HG03139 (cell line): ENCODE measurements around the gene POLR3E.

Experiments
- ATAC-seq: cut with Tn5 transposase; IDR thresholded peaks from one replicate; pipeline ENCODE4 v1.9.1; 2021; ENCODE audit not compliant: unreplicated experiment

The POLR3E gene

GRCh38 chr16:22297114-22297870 is at the start of gene POLR3E:
Gene POLR3E, plus strand, starts transcription at chr16:22297409. Its CDS starts 5,560 bp downstream, at chr16:22302969.
- ATAC-seq, result peak; percentile 80

- no peak for ATAC-seq
Measured at GRCh38 chr16:22250522-22250921, 46.7 kb upstream of the POLR3E start.

DNA sequence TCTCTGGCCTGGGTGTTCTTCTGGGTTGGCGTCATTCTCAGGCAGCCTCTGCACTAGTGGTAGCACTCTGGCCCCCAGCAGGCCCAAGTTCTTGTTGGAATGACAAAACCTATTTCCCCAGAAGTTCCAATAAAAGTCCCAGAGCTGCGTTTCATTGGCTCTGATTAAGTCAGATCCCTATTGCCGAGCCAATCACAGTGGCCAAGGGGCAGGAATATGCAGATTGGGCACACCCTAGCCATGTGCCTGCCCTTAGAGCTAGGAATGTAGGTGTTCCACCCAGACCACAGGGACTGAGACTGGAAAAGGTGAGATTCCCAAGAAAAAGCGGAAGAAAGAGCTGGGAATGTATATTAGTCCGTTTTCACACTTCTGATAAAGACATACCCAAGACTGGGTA is 44.9 kb upstream of the POLR3E start:
- ATAC-seq, result no peak

DNA sequence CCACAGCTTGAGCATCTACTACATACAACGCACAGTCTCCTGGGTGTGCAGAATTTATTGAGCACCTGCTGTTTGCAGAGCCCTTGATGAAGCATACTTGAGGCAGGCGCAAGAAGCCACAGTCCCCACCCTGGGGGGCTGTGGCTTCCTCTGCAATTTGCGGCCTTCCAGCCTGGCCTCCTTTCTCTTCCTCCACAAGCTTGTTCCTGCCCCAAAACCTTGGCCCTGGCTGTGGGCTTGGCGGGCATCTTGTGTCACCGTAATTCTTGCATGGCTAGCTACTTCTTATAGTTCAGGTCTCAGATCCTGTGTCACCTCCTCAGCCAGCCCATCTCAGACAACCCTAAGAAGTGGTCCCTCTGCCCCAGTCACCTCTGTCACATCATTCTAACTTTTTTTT is 43.9 kb upstream of the POLR3E start:
- ATAC-seq, result no peak

DNA sequence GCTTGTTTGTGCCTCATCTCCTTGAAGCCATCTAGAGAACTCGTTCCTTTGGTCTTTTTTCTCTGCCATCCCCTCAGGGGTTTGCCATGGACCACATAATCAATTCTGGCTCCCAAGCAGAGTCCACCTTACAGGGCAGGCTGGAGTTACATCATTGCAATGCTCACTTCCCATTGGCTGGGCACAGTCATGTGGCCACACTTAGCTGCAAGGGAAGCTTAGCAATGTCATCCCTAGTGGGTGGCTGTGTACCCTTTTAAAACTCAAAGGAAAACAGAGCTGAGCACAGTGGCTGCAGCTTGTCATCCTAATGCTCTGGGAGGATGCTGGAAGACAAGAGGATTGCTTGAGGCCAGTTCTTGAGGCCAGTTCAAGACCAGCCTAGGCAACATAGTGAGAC is 41.9 kb upstream of the POLR3E start:
- no peak for ATAC-seq

DNA sequence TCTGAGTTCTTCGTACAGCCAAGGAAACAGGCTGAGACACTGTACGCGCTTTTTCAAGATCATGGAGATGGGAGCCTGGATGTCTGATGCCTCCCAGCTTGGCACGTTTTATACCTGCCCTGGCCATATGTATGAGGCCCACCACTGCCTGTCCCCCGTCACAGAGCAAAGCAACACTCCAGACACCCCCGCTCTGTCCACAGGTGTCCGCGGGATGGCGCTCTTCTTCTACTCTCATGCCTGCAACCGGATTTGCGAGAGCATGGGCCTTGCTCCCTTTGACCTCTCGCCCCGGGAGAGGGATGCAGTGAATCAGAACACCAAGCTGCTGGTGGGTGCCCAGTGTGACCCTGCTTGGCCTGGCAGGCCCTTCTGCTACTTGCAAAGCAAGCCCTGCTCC is 39.8 kb upstream of the POLR3E start:
- no peak for ATAC-seq

- no peak for ATAC-seq
Measured at GRCh38 chr16:22260490-22260889, 36.7 kb upstream of the POLR3E start.

- ATAC-seq, result no peak
Measured at GRCh38 chr16:22262460-22262859, 34.7 kb upstream of the POLR3E start.

DNA sequence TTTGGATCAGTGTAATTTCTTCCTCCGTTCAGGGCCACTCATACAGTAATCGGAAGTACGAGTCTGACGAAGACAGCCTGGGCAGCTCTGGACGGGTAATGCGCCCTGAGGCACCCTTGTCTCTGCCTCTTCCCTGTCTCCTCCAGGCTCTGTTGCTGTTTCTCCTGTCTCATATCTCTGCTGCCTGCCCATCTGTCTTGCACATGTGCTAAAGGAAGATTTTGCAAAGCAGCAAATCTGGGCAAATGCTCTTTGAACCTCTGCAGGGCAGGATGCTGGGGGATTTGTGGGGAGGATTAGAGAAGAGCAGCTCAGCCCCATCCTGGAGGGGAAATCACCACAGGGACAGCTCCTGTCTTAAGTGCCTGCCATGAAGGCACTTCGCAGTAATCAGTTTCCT is 32.4 kb upstream of the POLR3E start:
- ATAC-seq, result no peak

DNA sequence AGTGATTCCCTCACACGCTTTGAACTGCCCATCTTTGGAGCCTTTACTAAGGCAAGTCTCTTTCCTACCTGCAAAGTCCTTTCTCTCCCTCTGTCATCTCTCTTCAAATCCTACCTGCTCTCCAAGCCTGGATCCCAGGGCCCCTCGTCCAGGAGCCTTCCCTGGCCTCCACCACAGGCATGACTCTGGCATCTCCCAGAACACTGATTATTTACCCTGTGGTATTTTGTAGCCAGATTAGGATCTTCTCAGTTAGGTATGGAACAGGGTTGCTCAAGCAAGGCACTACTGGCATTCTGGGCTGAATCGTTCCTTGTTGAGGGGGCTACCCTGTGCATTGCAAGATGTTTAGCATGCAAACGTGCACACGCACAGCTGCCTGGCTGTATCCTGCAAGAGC is 31.9 kb upstream of the POLR3E start:
- ATAC-seq, result no peak

GRCh38 chr16:22266546-22266945 is 30.7 kb upstream of the POLR3E start:
- ATAC-seq, result no peak

GRCh38 chr16:22267764-22268163 is 29.4 kb upstream of the POLR3E start:
- ATAC-seq, result no peak

GRCh38 chr16:22270525-22270924 is 26.7 kb upstream of the POLR3E start:
- no peak for ATAC-seq

GRCh38 chr16:22272870-22273650 is 24.1 kb upstream of the POLR3E start:
- no peak for ATAC-seq

DNA sequence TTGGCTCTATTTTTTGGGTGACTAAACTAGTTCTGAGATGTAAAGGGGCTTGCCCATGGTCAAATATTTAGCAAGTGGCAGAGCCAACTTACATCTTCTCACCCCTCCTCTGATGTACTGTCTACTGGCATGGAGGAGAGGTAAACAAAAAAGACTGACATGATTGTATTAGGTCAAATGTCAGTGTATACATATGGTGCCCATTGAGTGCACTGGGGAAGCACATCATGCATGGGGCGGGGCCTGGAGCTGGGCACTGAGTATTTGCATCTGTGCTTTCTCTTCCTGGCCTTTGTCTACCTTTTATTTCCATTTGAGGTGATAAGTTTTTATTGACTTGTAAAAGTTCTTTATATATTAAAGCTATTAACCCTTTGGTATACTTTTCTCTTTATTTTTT is 22.3 kb upstream of the POLR3E start:
- ATAC-seq, result no peak

DNA sequence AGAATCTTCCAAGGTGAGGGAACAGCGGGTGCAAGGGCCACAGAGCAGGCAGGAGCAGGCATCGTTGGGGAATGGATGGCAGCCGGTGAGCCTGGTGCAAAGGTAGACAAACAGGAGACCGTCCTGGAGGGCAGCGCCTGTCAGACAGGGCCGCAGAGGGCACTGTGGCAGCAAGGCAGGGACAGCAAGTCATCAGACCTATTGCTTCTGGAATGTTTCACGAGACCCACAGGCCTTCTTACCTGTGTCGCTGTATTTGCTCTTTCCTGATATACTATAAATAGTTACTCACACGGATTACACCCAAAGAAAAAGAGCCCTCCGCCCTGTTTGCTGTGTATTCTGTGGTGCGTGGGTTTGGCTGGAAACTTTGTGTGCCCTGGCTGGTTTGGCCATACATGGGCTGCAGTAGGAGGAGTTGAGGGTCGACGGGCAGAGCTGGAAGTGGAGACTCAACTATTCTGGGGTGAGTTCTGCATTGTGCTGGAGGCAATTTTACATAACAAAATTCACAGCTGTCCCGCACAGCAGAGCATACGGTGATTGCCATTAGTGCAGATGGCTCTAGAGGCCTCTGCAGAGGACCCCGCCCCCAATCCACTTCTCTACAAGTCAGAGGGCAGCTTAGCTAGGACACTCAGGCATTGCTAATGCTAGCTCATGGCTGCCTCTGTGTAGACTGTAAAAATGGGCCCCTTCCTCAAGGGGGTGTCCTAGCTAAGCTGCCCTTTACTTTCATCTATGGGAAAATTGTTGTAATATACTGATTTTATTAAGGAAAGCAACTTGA is 18.6 kb upstream of the POLR3E start:
- ATAC-seq, result no peak

- no peak for ATAC-seq
Measured at GRCh38 chr16:22282254-22282892, 14.8 kb upstream of the POLR3E start.

- ATAC-seq, result no peak
Measured at GRCh38 chr16:22284637-22285036, 12.6 kb upstream of the POLR3E start.

DNA sequence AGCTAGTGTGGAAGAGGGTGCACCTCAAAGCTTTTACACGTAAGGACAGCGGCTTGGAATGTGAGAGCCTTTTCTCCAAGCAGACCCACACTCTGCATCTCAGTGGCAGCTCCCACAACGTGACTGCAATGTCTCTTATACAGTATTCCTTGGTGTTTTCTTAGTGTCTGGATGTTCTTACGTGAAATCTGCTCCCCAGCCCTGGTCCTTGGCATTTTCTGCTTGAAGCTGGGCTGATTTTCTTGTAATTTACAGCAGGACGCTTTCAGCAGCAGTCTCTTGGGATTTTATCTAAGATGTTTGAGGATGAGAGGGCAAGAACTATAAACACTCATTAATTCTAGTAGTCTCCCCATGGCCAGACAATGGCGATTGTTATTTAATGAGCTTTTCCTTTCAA is 12.1 kb upstream of the POLR3E start:
- no peak for ATAC-seq

GRCh38 chr16:22291020-22291419 is 6.2 kb upstream of the POLR3E start:
- no peak for ATAC-seq

GRCh38 chr16:22291860-22292318 is 5.3 kb upstream of the POLR3E start:
- no peak for ATAC-seq
